ENCODE measurements around the gene OR2J1.

OR2J1 gene

GRCh38 chr6:29129326-29130012 is 30.2 kb downstream of the OR2J1 start:
- Histone ChIP-seq H3K56ac (ENCODE audit: low read length) (no peak overlapping the region), H2BK15ac (replicated peaks; ENCODE audit: low read depth) (no peak overlapping the region), H3K36me3 (ENCODE audit: control insufficient read depth, insufficient read depth, low read length) (no peaks in the 10 kb centered on the region), H3K18ac (ENCODE audit: low read length) (no peak overlapping the region), H3K27me3 (ENCODE audit: insufficient read depth, low read length, poor library complexity) (no peaks in the 10 kb centered on the region), H3K4me2 (ENCODE audit: low read length) (no peak overlapping the region), H3K27ac (ENCODE audit: low read depth, low read length) (no peak overlapping the region), H3K4me1 (ENCODE audit: control insufficient read depth, low read depth, low read length) (no peaks in the 10 kb centered on the region), H4K8ac (ENCODE audit: low read depth, low read length) (no peak overlapping the region), H2AK5ac (ENCODE audit: low read length) (no peak overlapping the region), H3K9ac (ENCODE audit: low read length) (no peak overlapping the region), H3K23ac (ENCODE audit: low read length) (no peak overlapping the region), H3K4ac (ENCODE audit: low read depth, low read length) (no peak overlapping the region), H2BK5ac (ENCODE audit: low read length) (no peak overlapping the region), H4K5ac (ENCODE audit: low read length) (no peak overlapping the region), H2BK120ac (ENCODE audit: low read depth, low read length) (no peak overlapping the region), H3K4me3 (ENCODE audit: low read length) (no peak overlapping the region), H3K79me1 (ENCODE audit: low read length) (no peaks in the 10 kb centered on the region), H3K79me2 (ENCODE audit: control insufficient read depth, insufficient read depth, low read length) (no peaks in the 10 kb centered on the region)
- DNase-seq = no peak
- no CpG with 5 or more reads among the region's 15 CpGs for WGBS (ENCODE audit: extremely low coverage, insufficient coverage, low lambda C conversion rate)

GRCh38 chr6:29130644-29131043 is 31.4 kb downstream of the OR2J1 start:
- no CpG with 5 or more reads among the region's 4 CpGs for WGBS (ENCODE audit: extremely low coverage, insufficient coverage, low lambda C conversion rate)
- H3K4me2 ChIP-seq (ENCODE audit: low read length) = no peak overlapping the region
- no peak overlapping the region for H3K18ac ChIP-seq (ENCODE audit: low read length)
- H3K56ac ChIP-seq (ENCODE audit: low read length) = no peak overlapping the region
- H3K79me2 ChIP-seq (ENCODE audit: control insufficient read depth, insufficient read depth, low read length) = no peaks in the 10 kb centered on the region
- no peak overlapping the region for H2BK120ac ChIP-seq (ENCODE audit: low read depth, low read length)
- no peak overlapping the region for H3K4ac ChIP-seq (ENCODE audit: low read depth, low read length)
- H4K5ac ChIP-seq (ENCODE audit: low read length) = no peak overlapping the region
- no peak overlapping the region for H3K27ac ChIP-seq (ENCODE audit: low read depth, low read length)
- no peak overlapping the region for H3K9ac ChIP-seq (ENCODE audit: low read length)
- H3K4me3 ChIP-seq (ENCODE audit: low read length) = no peak overlapping the region
- no peaks in the 10 kb centered on the region for H3K79me1 ChIP-seq (ENCODE audit: low read length)
- H3K36me3 ChIP-seq (ENCODE audit: control insufficient read depth, insufficient read depth, low read length) = no peaks in the 10 kb centered on the region
- no peak overlapping the region for H2BK5ac ChIP-seq (ENCODE audit: low read length)
- H2AK5ac ChIP-seq (ENCODE audit: low read length) = no peak overlapping the region
- H3K27me3 ChIP-seq (ENCODE audit: insufficient read depth, low read length, poor library complexity) = no peaks in the 10 kb centered on the region
- DNase-seq = no peak
- H3K4me1 ChIP-seq (ENCODE audit: control insufficient read depth, low read depth, low read length) = no peaks in the 10 kb centered on the region
- H3K23ac ChIP-seq (ENCODE audit: low read length) = no peak overlapping the region
- no peak overlapping the region for H2BK15ac ChIP-seq (replicated peaks; ENCODE audit: low read depth)
- no peak overlapping the region for H4K8ac ChIP-seq (ENCODE audit: low read depth, low read length)

GRCh38 chr6:29131691-29132090 is 32.4 kb downstream of the OR2J1 start:
- no CpG with 5 or more reads among the region's 2 CpGs for WGBS (ENCODE audit: extremely low coverage, insufficient coverage, low lambda C conversion rate)
- Histone ChIP-seq H3K18ac (ENCODE audit: low read length) (no peak overlapping the region), H3K36me3 (ENCODE audit: control insufficient read depth, insufficient read depth, low read length) (no peaks in the 10 kb centered on the region), H2AK5ac (ENCODE audit: low read length) (no peak overlapping the region), H3K4me2 (ENCODE audit: low read length) (no peak overlapping the region), H3K4me1 (ENCODE audit: control insufficient read depth, low read depth, low read length) (no peaks in the 10 kb centered on the region), H4K5ac (ENCODE audit: low read length) (no peak overlapping the region), H2BK120ac (ENCODE audit: low read depth, low read length) (no peak overlapping the region), H2BK15ac (replicated peaks; ENCODE audit: low read depth) (no peak overlapping the region), H3K9ac (ENCODE audit: low read length) (no peak overlapping the region), H3K23ac (ENCODE audit: low read length) (no peak overlapping the region), H3K4ac (ENCODE audit: low read depth, low read length) (no peak overlapping the region), H3K79me2 (ENCODE audit: control insufficient read depth, insufficient read depth, low read length) (no peaks in the 10 kb centered on the region), H3K4me3 (ENCODE audit: low read length) (no peak overlapping the region), H3K79me1 (ENCODE audit: low read length) (no peaks in the 10 kb centered on the region), H3K56ac (ENCODE audit: low read length) (no peak overlapping the region), H2BK5ac (ENCODE audit: low read length) (no peak overlapping the region), H4K8ac (ENCODE audit: low read depth, low read length) (no peak overlapping the region), H3K27ac (ENCODE audit: low read depth, low read length) (no peak overlapping the region), H3K27me3 (ENCODE audit: insufficient read depth, low read length, poor library complexity) (no peaks in the 10 kb centered on the region)
- no peak for DNase-seq

GRCh38 chr6:29137724-29138123 is 38.4 kb downstream of the OR2J1 start:
- H2BK120ac ChIP-seq (ENCODE audit: low read depth, low read length) = no peak overlapping the region
- H3K9ac ChIP-seq (ENCODE audit: low read length) = no peak overlapping the region
- no peaks in the 10 kb centered on the region for H3K36me3 ChIP-seq (ENCODE audit: control insufficient read depth, insufficient read depth, low read length)
- H2AK5ac ChIP-seq (ENCODE audit: low read length) = no peak overlapping the region
- no CpG with 5 or more reads among the region's 4 CpGs for WGBS (ENCODE audit: extremely low coverage, insufficient coverage, low lambda C conversion rate)
- H3K56ac ChIP-seq (ENCODE audit: low read length) = no peak overlapping the region
- H3K4me3 ChIP-seq (ENCODE audit: low read length) = no peak overlapping the region
- H3K18ac ChIP-seq (ENCODE audit: low read length) = no peak overlapping the region
- no peak overlapping the region for H4K8ac ChIP-seq (ENCODE audit: low read depth, low read length)
- H2BK5ac ChIP-seq (ENCODE audit: low read length) = no peak overlapping the region
- no peaks in the 10 kb centered on the region for H3K79me1 ChIP-seq (ENCODE audit: low read length)
- no peak overlapping the region for H3K4me2 ChIP-seq (ENCODE audit: low read length)
- no peak overlapping the region for H3K4ac ChIP-seq (ENCODE audit: low read depth, low read length)
- H3K27me3 ChIP-seq (ENCODE audit: insufficient read depth, low read length, poor library complexity) = no peaks in the 10 kb centered on the region
- H4K5ac ChIP-seq (ENCODE audit: low read length) = no peak overlapping the region
- no peaks in the 10 kb centered on the region for H3K4me1 ChIP-seq (ENCODE audit: control insufficient read depth, low read depth, low read length)
- no peak overlapping the region for H3K23ac ChIP-seq (ENCODE audit: low read length)
- H3K27ac ChIP-seq (ENCODE audit: low read depth, low read length) = no peak overlapping the region
- no peak for DNase-seq
- H2BK15ac ChIP-seq (replicated peaks; ENCODE audit: low read depth) = no peak overlapping the region
- no peaks in the 10 kb centered on the region for H3K79me2 ChIP-seq (ENCODE audit: control insufficient read depth, insufficient read depth, low read length)

GRCh38 chr6:29141606-29142005 is 42.3 kb downstream of the OR2J1 start:
- Histone ChIP-seq H3K4me2 (ENCODE audit: low read length) (no peak overlapping the region), H3K27ac (ENCODE audit: low read depth, low read length) (no peak overlapping the region), H3K23ac (ENCODE audit: low read length) (no peak overlapping the region), H3K79me1 (ENCODE audit: low read length) (no peaks in the 10 kb centered on the region), H3K36me3 (ENCODE audit: control insufficient read depth, insufficient read depth, low read length) (no peaks in the 10 kb centered on the region), H3K4ac (ENCODE audit: low read depth, low read length) (no peak overlapping the region), H3K27me3 (ENCODE audit: insufficient read depth, low read length, poor library complexity) (no peaks in the 10 kb centered on the region), H4K5ac (ENCODE audit: low read length) (no peak overlapping the region), H3K4me1 (ENCODE audit: control insufficient read depth, low read depth, low read length) (no peaks in the 10 kb centered on the region), H4K8ac (ENCODE audit: low read depth, low read length) (no peak overlapping the region), H3K56ac (ENCODE audit: low read length) (no peak overlapping the region), H2BK5ac (ENCODE audit: low read length) (no peak overlapping the region), H2BK15ac (replicated peaks; ENCODE audit: low read depth) (no peak overlapping the region), H3K18ac (ENCODE audit: low read length) (no peak overlapping the region), H3K79me2 (ENCODE audit: control insufficient read depth, insufficient read depth, low read length) (no peaks in the 10 kb centered on the region), H2BK120ac (ENCODE audit: low read depth, low read length) (no peak overlapping the region), H3K4me3 (ENCODE audit: low read length) (no peak overlapping the region), H3K9ac (ENCODE audit: low read length) (no peak overlapping the region), H2AK5ac (ENCODE audit: low read length) (no peak overlapping the region)
- DNase-seq = no peak
- no CpG with 5 or more reads among the region's 1 CpG for WGBS (ENCODE audit: extremely low coverage, insufficient coverage, low lambda C conversion rate)

GRCh38 chr6:29142309-29142708 is 43.0 kb downstream of the OR2J1 start:
- H3K4ac ChIP-seq (ENCODE audit: low read depth, low read length) = no peak overlapping the region
- no peaks in the 10 kb centered on the region for H3K27me3 ChIP-seq (ENCODE audit: insufficient read depth, low read length, poor library complexity)
- H3K18ac ChIP-seq (ENCODE audit: low read length) = no peak overlapping the region
- H3K4me1 ChIP-seq (ENCODE audit: control insufficient read depth, low read depth, low read length) = no peaks in the 10 kb centered on the region
- H2BK5ac ChIP-seq (ENCODE audit: low read length) = no peak overlapping the region
- no peaks in the 10 kb centered on the region for H3K36me3 ChIP-seq (ENCODE audit: control insufficient read depth, insufficient read depth, low read length)
- no peak overlapping the region for H2AK5ac ChIP-seq (ENCODE audit: low read length)
- H3K79me1 ChIP-seq (ENCODE audit: low read length) = no peaks in the 10 kb centered on the region
- H2BK120ac ChIP-seq (ENCODE audit: low read depth, low read length) = no peak overlapping the region
- H3K79me2 ChIP-seq (ENCODE audit: control insufficient read depth, insufficient read depth, low read length) = no peaks in the 10 kb centered on the region
- no peak overlapping the region for H3K27ac ChIP-seq (ENCODE audit: low read depth, low read length)
- no peak overlapping the region for H2BK15ac ChIP-seq (replicated peaks; ENCODE audit: low read depth)
- no peak overlapping the region for H4K8ac ChIP-seq (ENCODE audit: low read depth, low read length)
- peak; percentile 67 for DNase-seq
- H3K9ac ChIP-seq (ENCODE audit: low read length) = no peak overlapping the region
- H3K4me3 ChIP-seq (ENCODE audit: low read length) = no peak overlapping the region
- no peak overlapping the region for H3K56ac ChIP-seq (ENCODE audit: low read length)
- no peak overlapping the region for H3K23ac ChIP-seq (ENCODE audit: low read length)
- no peak overlapping the region for H3K4me2 ChIP-seq (ENCODE audit: low read length)
- no peak overlapping the region for H4K5ac ChIP-seq (ENCODE audit: low read length)

All from mesendoderm (in vitro differentiated cells).